22Rv1 (cell line): Measurements from ENCODE around the gene CFAP57.

Experiments
- CTCF ChIP-seq: fragments of 450-650 bp; IDR thresholded peaks from 2 replicates; pipeline ENCODE4 v1.5.1; 2017; ENCODE audit warnings: mild to moderate bottlenecking
- ZFX ChIP-seq: fragments of 450-650 bp; IDR thresholded peaks from 2 replicates; pipeline ENCODE4 v1.6.1; 2017; ENCODE audit warnings: antibody characterized with exemption, borderline replicate concordance

DNA sequence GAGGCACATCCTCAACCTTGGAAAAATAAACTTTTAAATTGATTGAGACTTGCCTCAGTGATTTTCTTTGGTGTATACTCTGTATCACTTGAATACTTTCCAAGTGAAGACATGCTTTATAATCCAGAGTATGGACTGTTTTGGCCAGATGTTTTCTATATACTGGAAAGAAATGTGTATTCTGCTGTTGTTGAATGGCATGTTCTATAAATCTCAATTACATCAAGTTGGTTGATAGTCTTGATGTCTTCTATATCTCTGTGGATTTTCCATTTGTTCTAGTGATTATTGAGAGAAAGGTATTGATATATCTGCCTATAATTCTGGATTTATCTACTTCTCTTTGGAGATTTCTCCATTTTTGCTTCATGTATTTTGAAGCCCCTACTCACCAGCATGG, 37.5 kb upstream of the CFAP57 start:
- no peak for TF ChIP-seq CTCF
- no peak for TF ChIP-seq ZFX
